Vagina (tissue), 2 donors: ENCODE results near the gene ZNF516. TPM values are rescaled to one million over a fixed set of nuclear protein-coding genes. Genes with fewer than 3 reads are reported as not detected.
A peak's percentile ranks its signal among the peaks of the same experiment; 100 is the strongest.

Experiments used
- DNase-seq, 2 donors: peaks; one replicate each; pipeline ENCODE4 v3.0.0-alpha.2; 2017; ENCODE audit errors: extremely low spot score in 2 of 2
- H3K27ac ChIP-seq: fragments of 200-600 bp; sonication (generic); one replicate; pipeline ENCODE4 v1.5.1; 2019
- H3K27me3 ChIP-seq: fragments of 200-600 bp; sonication (generic); one replicate; pipeline ENCODE4 v1.5.1; 2019
- H3K36me3 ChIP-seq, 2 donors: fragments of 200-600 bp; sonication (generic); one replicate each; pipeline ENCODE4 v1.5.1; 2017 to 2019
- H3K4me1 ChIP-seq: fragments of 200-600 bp; sonication (generic); one replicate; pipeline ENCODE4 v1.5.1; 2019
- H3K4me3 ChIP-seq, 2 donors: fragments of 200-600 bp; sonication (generic); 1 replicate in 1 of 2; 2 replicates in 1 of 2; pipeline ENCODE4 v1.5.1; 2016 to 2019
- H3K9me3 ChIP-seq: fragments of 200-600 bp; sonication (generic); one replicate; pipeline ENCODE4 v1.5.1; 2019
- CTCF ChIP-seq, 3 experiments: fragments of 450-650 bp in 2 of 3; fragments of 200-600 bp in 1 of 3; sonication (generic) in 1 of 3; IDR thresholded peaks; one replicate each; pipeline ENCODE4 v1.5.1; 2017 to 2019; ENCODE audit warnings: antibody characterized with exemption in 3 of 3, mild to moderate bottlenecking in 2 of 3, moderate library complexity in 2 of 3
- POLR2A ChIP-seq, 2 donors: fragments of 450-650 bp; IDR thresholded peaks; one replicate each; pipeline ENCODE4 v1.6.1; 2017; ENCODE audit warnings: antibody characterized with exemption in 2 of 2, mild to moderate bottlenecking in 2 of 2, moderate library complexity in 2 of 2
- POLR2AphosphoS5 ChIP-seq, 2 donors: sonication (generic); formaldehyde crosslinking; IDR thresholded peaks; one replicate each; pipeline ENCODE4 v1.9.0; 2017; ENCODE audit warnings: antibody characterized with exemption in 2 of 2, mild to moderate bottlenecking in 2 of 2, low read depth in 1 of 2; ENCODE audit not compliant: insufficient read depth in 1 of 2
- intact Hi-C: fragments of 100-400 bp; cut with DNase I; formaldehyde crosslinking; loops from one replicate; pipeline ENCODE4 v1.15.1; 2023
- total RNA-seq: library from RNA; depleted of rRNA; stranded (reverse); fragments of >200 nt; gene quantifications from one replicate; pipeline ENCODE4 v1.2.3, GENCODE V29; 2016

ZNF516 gene
- total RNA-seq, 1 donor from 2014 or later, result 46.4 TPM

DNA sequence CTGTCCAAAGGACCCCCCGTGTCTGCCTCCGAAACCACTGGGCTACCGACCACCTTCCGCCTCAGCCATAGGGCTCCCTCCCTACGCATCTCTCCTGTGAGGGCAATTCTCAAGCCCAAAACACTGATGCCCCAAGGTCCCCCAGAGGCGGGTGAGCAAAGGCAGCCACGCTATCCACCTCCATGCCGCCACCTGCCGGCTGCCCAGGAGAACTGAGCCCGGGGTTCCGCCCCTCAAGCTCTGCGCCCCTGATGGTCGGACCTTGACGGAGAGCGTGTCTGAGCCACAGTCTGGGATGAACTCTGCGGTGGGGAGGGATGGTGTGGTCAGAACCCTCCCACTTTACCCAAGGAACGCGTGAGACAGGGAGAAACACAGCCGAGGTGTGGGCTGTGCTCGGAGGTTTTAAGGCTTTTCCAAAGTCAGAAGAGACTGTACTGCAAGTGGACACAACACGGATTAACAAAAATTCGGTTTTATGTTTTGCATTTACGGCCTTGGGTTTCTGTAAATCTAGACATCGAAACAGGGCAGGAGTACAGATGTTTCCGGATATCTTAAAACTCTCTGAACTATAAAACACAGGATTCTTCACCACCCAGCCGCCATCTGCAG lies 114.1 kb downstream of the ZNF516 start:
- Histone ChIP-seq H3K4me1 (peaks cover 40% of the 10 kb centered on the region), H3K4me3 (no peak overlapping the region), H3K36me3 (peaks cover 0 to 26% of the 10 kb centered on the region in 2 donors), H3K27me3 (no peaks in the 10 kb centered on the region), H3K27ac (no peak overlapping the region), H3K9me3 (no peaks in the 10 kb centered on the region)
- TF ChIP-seq POLR2AphosphoS5 (IDR thresholded peaks at IDR 0.05; ENCODE audit: insufficient read depth in 1 of 2, low read depth in 1 of 2) (no peak), CTCF (IDR thresholded peaks at IDR 0.05) (no peak)
- no peak for DNase-seq
- intact Hi-C loops, result no loop called here

GRCh38 chr18:76380127-76380729 lies 114.8 kb downstream of the ZNF516 start:
- H3K4me3 ChIP-seq, result no peak overlapping the region
- no peak for DNase-seq
- H3K4me1 ChIP-seq, result peaks cover 40% of the 10 kb centered on the region
- no peak overlapping the region for H3K27ac ChIP-seq
- no peaks in the 10 kb centered on the region for H3K27me3 ChIP-seq
- TF ChIP-seq CTCF (IDR thresholded peaks at IDR 0.05) (no peak), POLR2AphosphoS5 (IDR thresholded peaks at IDR 0.05; ENCODE audit: insufficient read depth in 1 of 2, low read depth in 1 of 2) (no peak), POLR2A (IDR thresholded peaks at IDR 0.05) (no peak)
- H3K9me3 ChIP-seq, result no peaks in the 10 kb centered on the region
- intact Hi-C loops, result no loop called here
- H3K36me3 ChIP-seq, result peaks cover 0 to 26% of the 10 kb centered on the region in 2 donors

- peaks cover 0 to 26% of the 10 kb centered on the region in 2 donors for H3K36me3 ChIP-seq
- H3K4me1 ChIP-seq, result peaks cover 40% of the 10 kb centered on the region
- intact Hi-C loops, result no loop called here
- H3K27me3 ChIP-seq, result no peaks in the 10 kb centered on the region
- H3K9me3 ChIP-seq, result no peaks in the 10 kb centered on the region
- TF ChIP-seq CTCF (IDR thresholded peaks at IDR 0.05) (no peak), POLR2A (IDR thresholded peaks at IDR 0.05) (no peak), POLR2AphosphoS5 (IDR thresholded peaks at IDR 0.05; ENCODE audit: insufficient read depth in 1 of 2, low read depth in 1 of 2) (no peak)
- no peak for DNase-seq
- H3K4me3 ChIP-seq, result no peak overlapping the region
- H3K27ac ChIP-seq, result no peak overlapping the region
These were observed 115.6 kb downstream of the ZNF516 start for GRCh38 chr18:76379226-76380126.

DNA sequence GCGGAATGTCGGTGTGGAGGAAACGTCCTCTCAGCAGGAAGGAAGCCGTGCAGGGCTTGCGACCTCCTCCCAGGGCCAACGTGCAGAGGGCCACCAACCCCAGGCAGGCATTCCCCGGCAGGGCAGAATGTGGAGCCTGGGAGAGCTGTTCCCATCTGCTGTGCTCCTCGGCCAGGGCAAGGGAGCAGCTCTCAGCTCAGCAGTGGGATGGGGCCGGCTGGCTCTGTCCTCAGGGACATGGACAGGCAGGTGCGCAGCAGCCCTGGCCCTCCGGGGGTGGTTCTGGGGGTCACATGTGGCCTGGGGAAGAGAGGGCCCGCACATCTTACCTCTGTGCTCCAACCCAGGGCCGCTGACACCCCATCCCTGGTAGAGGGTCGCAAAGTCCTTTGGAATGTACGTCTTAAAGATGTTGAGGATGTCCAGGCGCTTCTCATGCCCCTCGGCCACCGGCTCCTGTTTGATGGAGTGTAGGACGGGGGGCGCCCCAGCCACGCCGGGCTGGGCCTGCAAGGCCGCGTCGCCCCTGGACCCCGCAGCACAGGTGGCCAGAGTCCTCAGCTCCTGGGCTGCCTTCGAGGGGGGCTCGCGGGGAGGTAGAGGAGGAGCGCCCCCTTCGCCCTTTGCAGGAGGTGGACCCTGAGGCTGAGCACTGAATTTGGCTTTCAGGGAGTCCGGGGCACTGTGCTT lies 116.4 kb downstream of the ZNF516 start:
- DNase-seq, result no peak
- no peaks in the 10 kb centered on the region for H3K27me3 ChIP-seq
- H3K4me3 ChIP-seq, result no peak overlapping the region
- peak in 1 of 2 donors; percentile 14 for TF ChIP-seq POLR2AphosphoS5 (IDR thresholded peaks at IDR 0.05; ENCODE audit: insufficient read depth in 1 of 2, low read depth in 1 of 2)
- no peak for TF ChIP-seq CTCF (IDR thresholded peaks at IDR 0.05)
- no peaks in the 10 kb centered on the region for H3K9me3 ChIP-seq
- intact Hi-C loops, result no loop called here
- H3K36me3 ChIP-seq, result peaks cover 0 to 26% of the 10 kb centered on the region in 2 donors
- H3K27ac ChIP-seq, result no peak overlapping the region
- H3K4me1 ChIP-seq, result peaks cover 33% of the 10 kb centered on the region
